ENCODE data around the gene ASCC3. TPM values are rescaled to one million over a fixed set of nuclear protein-coding genes. Genes with fewer than 3 reads are reported as not detected.
"Not testable (repeated sequence)": the region's sequence is repeated elsewhere in the genome, so short reads cannot be mapped to it uniquely, and the experiment has no call there.

ASCC3 gene
- total and polyA plus RNA-seq, 3 donors from 2014 or later, result 16.1 to 29.3 (median 29.0) TPM

DNA sequence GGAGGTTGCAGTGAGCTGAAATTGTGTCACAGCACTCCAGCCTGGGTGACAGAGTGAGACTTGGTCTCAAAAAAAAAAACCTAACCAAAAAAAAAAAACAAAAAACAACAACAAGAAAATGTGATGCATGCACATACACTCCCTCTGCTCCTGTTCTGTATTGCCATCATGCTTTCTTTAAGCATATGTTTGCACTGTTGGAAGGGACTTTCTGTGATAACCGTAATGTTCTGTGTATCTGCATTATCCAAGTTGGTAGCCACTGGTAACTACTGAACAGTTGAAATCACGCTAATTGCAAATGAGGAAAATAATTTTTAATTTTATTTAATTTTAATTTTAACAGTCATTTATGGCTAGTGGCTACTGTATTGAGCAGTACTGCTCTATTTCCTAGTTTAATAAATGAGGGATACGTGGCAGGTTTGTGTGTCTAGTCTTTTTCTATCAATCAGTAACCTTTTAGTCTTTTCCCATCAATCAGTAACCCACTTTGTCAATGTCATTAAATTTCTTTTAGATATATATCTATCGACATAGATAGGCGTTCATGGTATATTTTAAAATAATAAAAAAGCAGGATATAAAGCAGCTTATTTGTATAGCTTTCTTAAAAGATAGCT, 135.6 kb downstream of the ASCC3 start:
- Histone ChIP-seq H3K4me1 (no peaks in the 10 kb centered on the region), H3K36me3 (ENCODE audit: low read depth, missing control alignments) (no peaks in the 10 kb centered on the region), H3K27ac (no peak overlapping the region), H3K4me3 (no peak overlapping the region), H3K27me3 (no peaks in the 10 kb centered on the region), H3K9me3 (no peaks in the 10 kb centered on the region)
- intact Hi-C loops (cut with DNase I; ENCODE audit: low total_unique reads), result no loop called here
- TF ChIP-seq POLR2A (IDR thresholded peaks at IDR 0.05), result no peak
- TF ChIP-seq, protein P1, sequence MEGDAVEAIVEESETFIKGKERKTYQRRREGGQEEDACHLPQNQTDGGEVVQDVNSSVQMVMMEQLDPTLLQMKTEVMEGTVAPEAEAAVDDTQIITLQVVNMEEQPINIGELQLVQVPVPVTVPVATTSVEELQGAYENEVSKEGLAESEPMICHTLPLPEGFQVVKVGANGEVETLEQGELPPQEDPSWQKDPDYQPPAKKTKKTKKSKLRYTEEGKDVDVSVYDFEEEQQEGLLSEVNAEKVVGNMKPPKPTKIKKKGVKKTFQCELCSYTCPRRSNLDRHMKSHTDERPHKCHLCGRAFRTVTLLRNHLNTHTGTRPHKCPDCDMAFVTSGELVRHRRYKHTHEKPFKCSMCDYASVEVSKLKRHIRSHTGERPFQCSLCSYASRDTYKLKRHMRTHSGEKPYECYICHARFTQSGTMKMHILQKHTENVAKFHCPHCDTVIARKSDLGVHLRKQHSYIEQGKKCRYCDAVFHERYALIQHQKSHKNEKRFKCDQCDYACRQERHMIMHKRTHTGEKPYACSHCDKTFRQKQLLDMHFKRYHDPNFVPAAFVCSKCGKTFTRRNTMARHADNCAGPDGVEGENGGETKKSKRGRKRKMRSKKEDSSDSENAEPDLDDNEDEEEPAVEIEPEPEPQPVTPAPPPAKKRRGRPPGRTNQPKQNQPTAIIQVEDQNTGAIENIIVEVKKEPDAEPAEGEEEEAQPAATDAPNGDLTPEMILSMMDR (IDR thresholded peaks at IDR 0.05), result no peak
- WGBS, 2 donors, result 85 to 91% methylated on average over 5 of the region's 5 CpGs
- DNase-seq, result no peak

GRCh38 chr6:100740439-100740838, 140.7 kb downstream of the ASCC3 start:
- intact Hi-C loops (cut with DNase I; ENCODE audit: low total_unique reads), result no loop called here

GRCh38 chr6:100737720-100738119, 143.4 kb downstream of the ASCC3 start:
- not testable (repeated sequence) for H3K4me3 ChIP-seq, H3K4me1 ChIP-seq

More at GRCh38 chr6:100740439-100740838, 140.7 kb downstream of the ASCC3 start:
- Histone ChIP-seq H3K4me1 (no peaks in the 10 kb centered on the region), H3K27me3 (no peaks in the 10 kb centered on the region), H3K27ac (no peak overlapping the region), H3K4me3 (no peak overlapping the region), H3K36me3 (ENCODE audit: low read depth, missing control alignments) (no peaks in the 10 kb centered on the region), H3K9me3 (no peaks in the 10 kb centered on the region)
- no peak for DNase-seq
- TF ChIP-seq, protein P1 (IDR thresholded peaks at IDR 0.05), result no peak
- TF ChIP-seq POLR2A (IDR thresholded peaks at IDR 0.05), result no peak

DNA sequence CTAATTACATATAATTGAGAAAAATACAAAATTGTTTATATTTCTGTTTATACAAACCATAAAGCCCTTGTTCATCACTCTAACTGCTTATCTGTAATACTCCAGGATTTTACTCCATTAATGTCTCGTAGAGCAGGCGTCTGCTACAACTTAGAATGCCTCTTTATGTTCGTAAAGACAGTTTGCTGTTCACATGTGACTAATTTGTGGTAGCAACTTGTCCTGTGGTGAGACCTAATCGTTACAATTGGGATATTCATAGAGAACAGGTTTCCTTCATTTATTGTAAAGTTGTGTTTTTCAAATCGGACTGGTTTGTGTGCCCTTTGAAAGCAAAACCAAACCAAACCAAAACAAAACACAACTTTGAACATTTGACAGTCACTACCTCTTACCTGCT, 149.7 kb downstream of the ASCC3 start:
- H3K27ac ChIP-seq, result no peak overlapping the region
- no peaks in the 10 kb centered on the region for H3K9me3 ChIP-seq
- no peaks in the 10 kb centered on the region for H3K27me3 ChIP-seq
- no peak overlapping the region for H3K4me3 ChIP-seq
- no peak for TF ChIP-seq POLR2A (IDR thresholded peaks at IDR 0.05)
- H3K4me1 ChIP-seq, result no peaks in the 10 kb centered on the region
- DNase-seq, result no peak
- intact Hi-C loops (cut with DNase I; ENCODE audit: low total_unique reads), result no loop called here
- H3K36me3 ChIP-seq (ENCODE audit: low read depth, missing control alignments), result no peaks in the 10 kb centered on the region
- WGBS, 2 donors, result 89 to 91% methylated on average over 5 of the region's 5 CpGs

More at GRCh38 chr6:100737720-100738119, 143.4 kb downstream of the ASCC3 start:
- DNase-seq; H3K9me3 ChIP-seq; H3K27me3 ChIP-seq; H3K27ac ChIP-seq; H3K36me3 ChIP-seq (ENCODE audit: low read depth, missing control alignments); intact Hi-C loops (cut with DNase I; ENCODE audit: low total_unique reads): not testable (repeated sequence)

DNA sequence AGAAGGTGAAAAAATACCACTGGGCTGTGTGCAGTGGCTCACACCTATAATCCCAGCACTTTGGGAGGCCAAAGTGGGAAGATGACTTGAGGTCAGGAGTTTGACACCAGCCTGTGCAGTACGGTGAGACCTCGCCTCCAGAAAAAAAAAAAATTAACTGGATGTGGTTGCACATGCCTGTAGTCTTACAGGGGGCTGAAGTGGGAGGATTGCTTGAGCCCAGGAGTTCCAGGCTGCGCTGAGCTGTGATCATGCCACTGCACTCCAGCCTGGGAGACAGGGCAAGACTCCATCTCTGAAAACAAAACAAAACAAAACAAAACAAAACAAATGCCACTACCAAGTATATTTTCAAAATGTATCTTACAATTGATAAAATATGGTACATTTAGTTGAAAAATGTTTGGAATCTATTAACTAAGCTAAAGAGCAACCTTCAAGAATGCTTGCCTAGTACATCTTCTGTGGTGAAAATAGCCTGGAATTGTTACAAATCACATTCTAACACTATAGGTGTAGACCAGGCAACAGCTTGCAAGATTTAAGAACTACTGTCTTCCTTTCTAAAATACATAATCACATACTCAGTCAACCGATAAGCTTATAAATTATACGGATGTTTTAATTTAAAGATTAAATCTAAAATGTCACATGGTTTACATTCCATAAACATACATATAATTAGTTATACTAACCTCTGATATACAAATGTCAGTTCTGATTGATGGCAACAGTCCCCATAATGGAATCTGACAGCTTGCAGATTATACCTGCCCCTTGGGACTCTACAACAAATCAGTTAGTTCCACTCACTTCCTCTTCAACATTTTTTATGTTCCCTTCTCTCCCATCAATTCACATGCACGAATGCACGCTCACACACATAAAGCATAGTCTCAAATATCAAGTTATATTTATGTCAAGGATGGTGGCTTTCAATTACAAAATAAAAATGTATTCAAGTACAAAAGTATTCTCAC, 150.8 kb downstream of the ASCC3 start:
- no peak for DNase-seq
- no peaks in the 10 kb centered on the region for H3K9me3 ChIP-seq
- TF ChIP-seq, protein P1 (IDR thresholded peaks at IDR 0.05), result no peak
- no peak for TF ChIP-seq POLR2A (IDR thresholded peaks at IDR 0.05)
- H3K36me3 ChIP-seq (ENCODE audit: low read depth, missing control alignments), result no peaks in the 10 kb centered on the region
- intact Hi-C loops (cut with DNase I; ENCODE audit: low total_unique reads), result no loop called here
- WGBS, 2 donors, result 72 to 75% methylated on average over 7 of the region's 7 CpGs
- H3K27ac ChIP-seq, result no peak overlapping the region
- H3K4me1 ChIP-seq, result no peaks in the 10 kb centered on the region
- no peak overlapping the region for H3K4me3 ChIP-seq
- no peaks in the 10 kb centered on the region for H3K27me3 ChIP-seq

Measured in testis (tissue), 3 donors.